AG04449 (cell line): ENCODE results near the gene LONP1.
"Not testable (repeated sequence)": the region's sequence is repeated elsewhere in the genome, so short reads cannot be mapped to it uniquely, and the experiment has no call there.

Experiments
- CTCF ChIA-PET: fragments of 350-600 bp; formaldehyde crosslinking; extraction: SDS; loops from one replicate; lab custom pipeline; 2021; ENCODE audit warnings: antibody characterized with exemption; lab: Yijun Ruan, JAX
- POLR2A ChIA-PET: fragments of 400-600, 350-600 bp; formaldehyde crosslinking; extraction: SDS; loops from one replicate; lab custom pipeline; 2020; ENCODE audit warnings: antibody characterized with exemption, inconsistent platforms; lab: Yijun Ruan, JAX
- DNase-seq: peaks from one replicate; pipeline ENCODE4 v3.0.0-alpha.2; 2010; ENCODE audit warnings: low read depth, low spot score
- H3K4me3 ChIP-seq: 2 replicates; pipeline ENCODE4 v1.5.1; 2011; ENCODE audit warnings: low read depth, mild to moderate bottlenecking, control low read depth, low read length
- CTCF ChIP-seq: IDR thresholded peaks from one replicate; pipeline ENCODE4 v1.5.1; 2011; ENCODE audit warnings: mild to moderate bottlenecking, moderate library complexity, low read length, control low read depth, inconsistent platforms; ENCODE audit not compliant: insufficient read depth; ENCODE audit errors: missing control alignments

The LONP1 gene

DNA sequence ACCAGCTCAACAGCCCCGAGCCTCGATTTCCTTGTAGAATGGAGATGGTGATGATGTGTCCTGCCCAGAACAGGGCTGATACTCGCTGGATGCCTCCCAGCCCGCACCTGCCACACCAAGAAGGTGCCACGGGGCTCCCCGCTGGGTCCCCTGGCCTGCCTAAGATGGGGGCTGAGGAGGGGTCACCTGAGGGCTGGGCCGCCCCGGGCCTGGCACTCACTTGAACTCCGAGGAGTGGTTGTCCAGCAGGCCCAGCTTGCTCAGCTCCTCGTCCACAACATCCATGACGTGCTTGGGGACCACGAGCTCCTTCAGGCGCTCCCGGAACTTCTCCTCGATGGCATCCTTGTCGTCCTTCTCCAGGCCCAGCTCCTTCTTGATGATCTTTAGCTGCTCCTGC lies 14.4 kb downstream of the LONP1 start:
- ChIA-PET POLR2A (no interaction called here), CTCF (interaction anchor here (1.1 to 2.6 kb wide), 4 partner anchors 13 to 19 kb away, joined by 3 to 11 read pairs (median 8); partner anchors contain the start of gene RPL36)
- no peak for TF ChIP-seq CTCF
- H3K4me3 ChIP-seq, result no peak overlapping the region
- no peak for DNase-seq

GRCh38 chr19:5703819-5704818 lies 15.8 kb downstream of the LONP1 start:
- H3K4me3 ChIP-seq, result no peak overlapping the region
- DNase-seq, result no peak
- ChIA-PET POLR2A (no interaction called here), CTCF (interaction anchor here (2.5 to 2.6 kb wide), 2 partner anchors 15 to 17 kb away, joined by 9 to 11 read pairs; partner anchors contain the start of gene RPL36)
- TF ChIP-seq CTCF, result no peak

DNA sequence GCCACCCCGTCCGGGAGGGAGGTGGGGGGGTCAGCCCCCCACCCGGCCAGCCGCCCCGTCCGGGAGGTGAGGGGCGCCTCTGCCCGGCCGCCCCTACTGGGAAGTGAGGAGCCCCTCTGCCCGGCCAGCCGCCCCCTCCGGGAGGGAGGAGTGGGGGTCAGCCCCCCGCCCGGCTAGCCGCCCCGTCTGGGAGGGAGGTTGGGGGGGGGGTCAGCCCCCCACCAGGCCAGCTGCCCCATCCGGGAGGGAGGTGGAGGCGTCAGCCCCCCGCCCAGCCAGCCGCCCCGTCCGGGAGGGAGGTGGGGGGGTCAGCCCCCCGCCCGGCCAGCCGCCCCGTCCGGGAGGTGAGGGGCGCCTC lies 17.9 kb downstream of the LONP1 start:
- POLR2A ChIA-PET, result interaction anchor here (0.6 kb wide), 1 partner anchor 10 kb away, joined by 3 read pairs; no protein-coding TSS in a partner anchor

GRCh38 chr19:5700455-5701092 lies 19.4 kb downstream of the LONP1 start:
- no peak overlapping the region for H3K4me3 ChIP-seq
- ChIA-PET CTCF (interaction anchor here (1.7 to 5.2 kb wide), 2 partner anchors 9 to 12 kb away, joined by 5 to 38 read pairs; partner anchors contain the start of gene RPL36), POLR2A (no interaction called here)
- no peak for DNase-seq
- TF ChIP-seq CTCF, result no peak

More for the DNA sequence above, 17.9 kb downstream of the LONP1 start:
- not testable (repeated sequence) for H3K4me3 ChIP-seq, DNase-seq
- CTCF ChIA-PET, result interaction anchor here (1.0 kb wide), 1 partner anchor 12 kb away, joined by 3 read pairs; no protein-coding TSS in a partner anchor

DNA sequence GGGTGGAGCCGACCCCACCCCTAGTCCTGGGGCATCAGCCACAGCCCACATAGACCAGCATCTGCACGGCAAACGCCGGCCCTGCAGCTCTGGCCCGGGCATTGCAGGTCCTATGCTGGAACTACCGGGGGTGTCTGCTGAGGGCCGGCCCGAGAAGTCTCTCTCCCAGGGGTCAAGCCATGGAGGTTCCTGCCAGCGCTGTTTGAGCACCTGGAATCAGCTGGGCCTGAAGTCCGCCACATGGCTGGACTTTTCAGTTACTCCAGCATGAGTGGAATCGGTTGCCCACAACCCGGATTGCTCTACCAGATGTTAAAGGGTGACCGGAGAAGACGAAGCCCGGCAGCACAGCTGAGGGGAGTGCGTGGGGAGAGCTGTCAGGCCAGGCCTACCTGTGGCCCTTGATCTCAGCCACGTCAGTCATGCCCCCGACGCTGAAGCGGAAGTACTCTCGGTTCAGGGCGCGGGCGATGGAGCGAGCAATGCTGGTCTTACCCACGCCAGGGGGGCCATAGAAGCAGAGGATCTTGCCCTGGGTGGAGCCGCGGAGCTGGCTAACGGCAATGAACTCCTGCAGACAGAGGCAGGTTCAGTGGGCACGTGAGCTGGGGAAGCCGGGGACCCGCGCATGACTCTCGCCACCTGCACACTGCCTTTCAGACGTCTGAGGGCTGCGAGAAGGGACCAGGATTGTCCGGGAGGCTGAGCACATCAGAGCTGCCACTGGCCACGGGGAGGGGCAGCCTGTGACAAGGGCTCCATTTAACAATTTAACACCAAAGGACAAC lies 21.1 kb downstream of the LONP1 start:
- no peak for TF ChIP-seq CTCF
- CTCF ChIA-PET, result interaction anchor here (0.8 to 5.2 kb wide), 3 partner anchors 8 to 11 kb away, joined by 4 to 38 read pairs (median 5); partner anchors contain the start of gene RPL36
- POLR2A ChIA-PET, result interaction anchor here (1.1 to 1.7 kb wide), 3 partner anchors 8 to 9 kb away, joined by 4 to 5 read pairs (median 5); partner anchors contain the start of gene RPL36
- H3K4me3 ChIP-seq, result no peak overlapping the region
- DNase-seq, result no peak
